Colonic mucosa (tissue), 4 donors: ENCODE data around the gene TALDO1. TPM values are rescaled to one million over a fixed set of nuclear protein-coding genes. Genes with fewer than 3 reads are reported as not detected.

Experiments
- DNase-seq: peaks from one replicate; pipeline ENCODE4 v3.0.0-alpha.2; 2020
- H3K27ac ChIP-seq: fragments of 200-600 bp; one replicate; pipeline ENCODE4 v1.8.0; 2021
- H3K27me3 ChIP-seq: fragments of 200-600 bp; one replicate; pipeline ENCODE4 v1.8.0; 2021
- H3K36me3 ChIP-seq: fragments of 200-600 bp; one replicate; pipeline ENCODE4 v1.8.0; 2021
- H3K4me1 ChIP-seq: fragments of 200-600 bp; one replicate; pipeline ENCODE4 v1.8.0; 2021; ENCODE audit warnings: mild to moderate bottlenecking
- H3K4me3 ChIP-seq: fragments of 200-600 bp; one replicate; pipeline ENCODE4 v1.8.0; 2021
- H3K9ac ChIP-seq, 2 donors: one replicate each; pipeline ENCODE4 v1.7.0; 2013; ENCODE audit warnings: control low read depth in 2 of 2, low read depth in 2 of 2, low read length in 2 of 2
- H3K9me3 ChIP-seq: fragments of 200-600 bp; one replicate; pipeline ENCODE4 v1.8.0; 2021
- intact Hi-C: fragments of 100-400 bp; cut with DNase I; formaldehyde crosslinking; loops from one replicate; pipeline ENCODE4 v1.14.1; 2022
- total RNA-seq, 2 donors: library from RNA; stranded (reverse); fragmentation: NEBNext Ultra II Directional in 1 of 2; extraction: Animal tissue kit (Norgen Biotek cat#: 25700) in 1 of 2; gene quantifications; one replicate each; pipeline ENCODE4 v1.2.1, GENCODE V29; 2021
- TF ChIP-seq, protein P1 (sequence below): fragments of 200-600 bp; IDR thresholded peaks from one replicate; pipeline ENCODE4 v1.8.0; 2022; ENCODE audit warnings: antibody characterized with exemption, mild to moderate bottlenecking
- donor health status: healthy.
- donor health status: DM: no; HTN: no; CAD: no.
- donor health status: DM: no; HTN: no; CAD: no.

TALDO1 gene
- total RNA-seq, 2 donors from 2014 or later: 195 to 274 TPM

DNA sequence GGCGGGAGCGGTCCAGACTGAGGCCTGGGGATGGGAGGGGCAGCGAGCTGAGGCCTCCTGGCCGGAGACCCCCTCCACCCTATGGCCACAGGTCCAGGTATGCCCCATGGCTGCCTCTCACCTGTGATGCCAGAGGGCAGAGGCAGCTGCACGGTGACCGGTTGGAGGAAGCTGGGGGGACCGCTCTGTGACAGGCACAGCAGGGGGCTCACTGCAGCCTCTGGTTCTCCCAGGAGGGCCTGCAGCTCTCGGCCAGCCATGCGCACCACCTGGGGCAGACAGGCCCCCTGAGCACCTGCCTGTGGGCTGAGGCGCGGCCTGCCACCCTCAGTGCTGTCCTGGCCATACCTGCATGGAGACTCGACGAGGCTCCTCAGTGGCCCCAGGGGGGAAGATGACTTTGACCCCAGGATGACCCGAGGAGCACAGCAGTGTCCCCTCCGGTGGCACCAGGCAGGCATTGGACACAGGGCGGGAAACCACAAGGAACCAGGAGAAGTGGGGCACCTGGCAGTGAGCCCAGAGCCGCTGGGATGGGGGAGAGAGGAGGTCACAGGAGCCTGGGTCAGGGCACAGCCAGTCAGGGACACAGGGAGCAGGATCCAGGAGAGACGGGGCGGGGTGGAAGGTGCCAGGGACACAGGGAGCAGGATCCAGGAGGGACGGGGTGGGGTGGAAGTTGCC is 54.0 kb downstream of the TALDO1 start:
- Histone ChIP-seq H3K9ac (no peak overlapping the region), H3K27ac (no peak overlapping the region), H3K4me1 (peaks cover 13% of the 10 kb centered on the region), H3K9me3 (no peaks in the 10 kb centered on the region), H3K27me3 (no peaks in the 10 kb centered on the region), H3K4me3 (no peak overlapping the region), H3K36me3 (no peaks in the 10 kb centered on the region)
- TF ChIP-seq, protein P1, sequence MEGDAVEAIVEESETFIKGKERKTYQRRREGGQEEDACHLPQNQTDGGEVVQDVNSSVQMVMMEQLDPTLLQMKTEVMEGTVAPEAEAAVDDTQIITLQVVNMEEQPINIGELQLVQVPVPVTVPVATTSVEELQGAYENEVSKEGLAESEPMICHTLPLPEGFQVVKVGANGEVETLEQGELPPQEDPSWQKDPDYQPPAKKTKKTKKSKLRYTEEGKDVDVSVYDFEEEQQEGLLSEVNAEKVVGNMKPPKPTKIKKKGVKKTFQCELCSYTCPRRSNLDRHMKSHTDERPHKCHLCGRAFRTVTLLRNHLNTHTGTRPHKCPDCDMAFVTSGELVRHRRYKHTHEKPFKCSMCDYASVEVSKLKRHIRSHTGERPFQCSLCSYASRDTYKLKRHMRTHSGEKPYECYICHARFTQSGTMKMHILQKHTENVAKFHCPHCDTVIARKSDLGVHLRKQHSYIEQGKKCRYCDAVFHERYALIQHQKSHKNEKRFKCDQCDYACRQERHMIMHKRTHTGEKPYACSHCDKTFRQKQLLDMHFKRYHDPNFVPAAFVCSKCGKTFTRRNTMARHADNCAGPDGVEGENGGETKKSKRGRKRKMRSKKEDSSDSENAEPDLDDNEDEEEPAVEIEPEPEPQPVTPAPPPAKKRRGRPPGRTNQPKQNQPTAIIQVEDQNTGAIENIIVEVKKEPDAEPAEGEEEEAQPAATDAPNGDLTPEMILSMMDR: no peak
- intact Hi-C loops: no loop called here
- DNase-seq: no peak

DNA sequence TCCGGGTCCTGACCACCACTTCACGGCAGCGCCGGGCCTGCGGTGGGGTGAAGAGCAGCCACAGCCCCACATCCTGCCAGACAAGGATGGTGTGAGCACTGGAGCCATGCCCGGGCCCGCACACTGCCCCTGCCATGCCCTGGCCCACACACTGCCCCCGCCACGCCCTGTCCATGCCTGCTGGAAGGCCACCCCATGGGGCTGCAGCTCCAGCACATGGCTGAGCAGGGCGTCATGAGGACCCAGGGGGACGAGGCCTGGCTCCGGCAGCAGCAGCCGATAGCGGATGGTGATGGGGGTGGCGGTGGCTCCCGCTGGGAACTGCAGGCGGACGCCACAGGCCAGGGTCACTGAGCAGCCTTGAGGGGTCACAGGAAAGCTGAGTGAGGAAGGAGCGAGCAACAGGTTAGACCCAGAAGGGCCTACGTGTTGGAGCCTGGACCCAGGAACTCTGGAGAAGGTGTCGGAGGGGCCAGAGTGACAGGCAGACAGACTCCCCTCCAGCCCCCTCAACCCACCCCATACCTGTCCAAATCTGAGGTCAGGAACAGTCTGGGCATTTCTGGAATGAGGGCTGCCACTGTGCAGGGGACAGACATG is 54.9 kb downstream of the TALDO1 start:
- H3K9me3 ChIP-seq: no peaks in the 10 kb centered on the region
- intact Hi-C loops: no loop called here
- H3K4me3 ChIP-seq: no peak overlapping the region
- TF ChIP-seq, protein P1: no peak
- H3K36me3 ChIP-seq: no peaks in the 10 kb centered on the region
- H3K4me1 ChIP-seq: peaks cover 10% of the 10 kb centered on the region
- no peak for DNase-seq
- H3K27me3 ChIP-seq: no peaks in the 10 kb centered on the region
- no peak overlapping the region for H3K9ac ChIP-seq
- H3K27ac ChIP-seq: no peak overlapping the region

DNA sequence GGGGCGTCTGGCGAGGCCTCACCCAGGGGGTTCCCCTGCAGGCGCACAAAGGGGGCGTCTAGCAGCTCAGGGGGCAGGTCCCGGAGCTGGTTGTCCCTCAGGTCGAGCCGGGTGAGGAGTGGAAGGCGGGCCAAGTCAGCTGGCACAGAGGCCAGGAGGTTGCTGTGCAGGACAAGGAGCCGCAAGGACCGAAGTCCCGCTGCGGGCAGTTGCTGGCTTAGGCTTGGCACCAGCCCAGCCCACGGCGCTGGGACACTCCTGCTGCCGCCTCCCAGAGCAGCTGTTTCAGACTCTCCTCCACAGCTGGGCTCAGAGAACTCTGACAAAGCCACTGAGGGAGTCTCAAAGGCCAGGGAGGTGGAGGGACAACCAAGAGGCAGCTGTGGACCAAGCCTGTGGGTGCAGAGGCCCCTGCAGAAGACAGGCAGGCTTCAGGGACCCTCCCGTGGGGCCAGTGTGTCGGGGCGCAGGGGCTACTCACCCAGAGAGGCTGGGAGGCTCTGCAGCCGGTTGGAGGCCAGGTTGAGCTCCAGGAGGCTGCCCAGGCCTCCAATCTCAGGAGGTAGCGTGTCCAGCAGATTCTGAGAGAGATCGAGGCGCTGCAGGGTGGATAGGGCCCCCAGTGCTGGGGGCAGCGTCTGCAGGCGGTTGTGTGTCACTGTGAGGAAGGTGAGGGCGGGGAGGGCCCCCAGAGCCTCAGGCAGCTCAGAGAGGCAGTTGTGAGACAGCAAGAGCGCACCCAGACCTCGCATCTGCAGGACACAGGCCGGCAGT is 55.6 kb downstream of the TALDO1 start:
- no peak overlapping the region for H3K9ac ChIP-seq
- H3K4me1 ChIP-seq: peaks cover 11% of the 10 kb centered on the region
- H3K27ac ChIP-seq: no peak overlapping the region
- no peak for DNase-seq
- intact Hi-C loops: no loop called here
- no peaks in the 10 kb centered on the region for H3K9me3 ChIP-seq
- H3K36me3 ChIP-seq: no peaks in the 10 kb centered on the region
- no peak overlapping the region for H3K4me3 ChIP-seq
- H3K27me3 ChIP-seq: no peaks in the 10 kb centered on the region
- TF ChIP-seq, protein P1: no peak

DNA sequence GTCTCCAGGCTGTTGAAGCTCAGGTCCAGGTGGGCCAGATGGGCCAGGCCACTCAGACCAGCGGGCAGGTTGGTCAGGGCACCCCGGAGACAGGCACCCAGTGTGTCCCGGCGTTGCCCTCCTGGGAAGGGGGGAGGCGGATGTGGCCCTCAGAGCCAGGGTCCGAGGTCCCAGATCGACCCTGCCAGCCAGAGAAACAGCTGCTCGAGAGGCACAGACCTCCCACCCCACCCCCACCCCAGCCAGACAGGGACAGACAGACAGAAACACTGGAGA is 56.1 kb downstream of the TALDO1 start:
- no peaks in the 10 kb centered on the region for H3K36me3 ChIP-seq
- H3K9me3 ChIP-seq: no peaks in the 10 kb centered on the region
- H3K27ac ChIP-seq: no peak overlapping the region
- TF ChIP-seq, protein P1: no peak
- no peak overlapping the region for H3K4me3 ChIP-seq
- DNase-seq: no peak
- peaks cover 17% of the 10 kb centered on the region for H3K4me1 ChIP-seq
- H3K9ac ChIP-seq: no peak overlapping the region
- H3K27me3 ChIP-seq: no peaks in the 10 kb centered on the region
- intact Hi-C loops: no loop called here

DNA sequence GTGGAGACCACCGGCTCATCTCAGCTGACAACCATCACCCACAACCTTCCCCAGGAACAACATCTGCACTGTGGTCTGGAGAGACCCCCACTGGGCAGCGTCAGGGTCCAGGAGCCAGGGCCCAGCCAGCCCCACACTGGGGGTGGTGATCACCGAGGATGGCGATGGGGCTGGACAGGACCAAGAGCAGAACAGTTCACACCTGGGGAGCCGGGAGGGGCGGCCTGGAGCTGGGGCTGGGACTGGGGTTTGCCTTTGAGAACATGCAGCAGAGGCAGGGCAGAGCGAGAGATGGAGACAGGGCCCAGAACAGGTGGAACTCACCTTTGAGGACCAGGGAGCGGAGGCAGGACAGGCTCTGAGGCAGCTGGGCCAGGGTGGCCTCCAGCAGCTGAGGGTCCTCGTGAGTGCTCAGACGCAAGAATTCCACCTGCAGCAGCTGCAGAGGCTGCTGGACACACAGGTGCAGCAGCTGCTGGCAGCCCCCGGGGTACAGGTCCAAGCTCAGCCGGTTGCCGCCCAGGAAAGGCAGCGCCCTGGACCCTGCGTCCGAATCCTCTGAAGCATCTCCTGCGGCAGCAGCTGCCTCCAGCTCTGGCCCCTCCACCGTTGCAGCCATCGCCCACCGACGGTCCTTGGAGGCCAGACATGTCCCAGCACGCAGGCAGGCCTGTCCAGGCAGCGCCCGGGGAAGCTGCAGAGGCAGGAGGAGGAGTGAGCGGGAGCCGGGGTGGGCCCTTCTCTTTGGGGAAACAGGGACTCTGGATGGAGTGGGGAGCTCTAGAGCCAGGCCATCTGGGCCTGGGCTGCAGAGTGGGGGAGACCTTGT is 56.7 kb downstream of the TALDO1 start:
- Histone ChIP-seq H3K9ac (peak overlapping the region; percentile 72 to 75), H3K36me3 (no peaks in the 10 kb centered on the region), H3K9me3 (no peaks in the 10 kb centered on the region), H3K27ac (peak overlapping the region; percentile 83), H3K4me3 (peak overlapping the region; percentile 67), H3K4me1 (peaks cover 20% of the 10 kb centered on the region), H3K27me3 (no peaks in the 10 kb centered on the region)
- no peak for DNase-seq
- intact Hi-C loops: no loop called here
- TF ChIP-seq, protein P1: no peak
